ENCODE data around the gene RC3H2.

GRCh38 chr9:122922713-122923112 lies 17.6 kb upstream of the RC3H2 start:
- TF ChIP-seq CTCF (IDR thresholded peaks at IDR 0.05), result no peak
- no peak for TF ChIP-seq POLR2A (IDR thresholded peaks at IDR 0.05)
